GM19351 (cell line): ENCODE results near the gene DDAH1.
A peak's percentile ranks its signal among the peaks of the same experiment; 100 is the strongest.
"Not testable (repeated sequence)": the region's sequence is repeated elsewhere in the genome, so short reads cannot be mapped to it uniquely, and the experiment has no call there.

Experiments
- ATAC-seq: cut with Tn5 transposase; IDR thresholded peaks from one replicate; pipeline ENCODE4 v1.9.1; 2021; ENCODE audit warnings: mild to moderate bottlenecking, moderate library complexity; ENCODE audit not compliant: unreplicated experiment

Gene DDAH1

DNA sequence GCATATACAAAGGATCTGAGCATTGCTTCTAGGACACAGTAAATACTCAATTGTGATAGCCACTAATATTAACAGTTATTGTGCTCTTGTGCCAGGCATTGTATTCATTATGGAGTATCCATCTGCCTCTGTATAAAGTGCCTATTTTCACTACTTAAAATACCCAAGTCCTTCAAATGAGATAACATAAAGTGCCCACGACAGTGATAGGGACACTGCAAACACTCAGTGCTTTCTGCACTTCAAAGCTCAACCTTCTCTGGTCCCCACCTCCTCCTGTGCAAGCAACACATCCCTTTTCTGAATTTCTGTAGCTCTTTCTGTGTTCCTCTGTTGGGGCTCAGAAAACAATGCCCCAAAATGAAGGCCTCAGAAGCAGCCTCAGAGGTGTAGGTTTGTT is 6.6 kb upstream of the DDAH1 start:
- no peak for ATAC-seq

DNA sequence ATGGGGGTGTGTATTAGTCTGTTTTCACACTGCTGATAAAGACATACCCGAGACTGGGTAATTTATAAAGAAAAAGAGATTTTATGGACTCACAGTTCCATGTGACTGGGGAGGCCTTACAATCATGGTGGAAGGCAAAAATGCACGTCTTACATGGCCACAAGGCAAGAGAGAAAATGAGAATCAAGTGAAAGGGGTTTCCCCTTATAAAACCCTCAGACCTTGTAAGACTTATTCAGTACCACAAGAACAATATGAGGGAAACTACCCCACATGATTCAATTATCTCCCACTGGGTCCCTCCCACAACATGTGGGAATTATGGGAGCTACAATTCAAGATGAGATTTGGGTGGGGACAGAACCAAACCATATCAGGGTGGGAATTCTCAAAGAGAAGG is 5.2 kb upstream of the DDAH1 start:
- not testable (repeated sequence) for ATAC-seq

DNA sequence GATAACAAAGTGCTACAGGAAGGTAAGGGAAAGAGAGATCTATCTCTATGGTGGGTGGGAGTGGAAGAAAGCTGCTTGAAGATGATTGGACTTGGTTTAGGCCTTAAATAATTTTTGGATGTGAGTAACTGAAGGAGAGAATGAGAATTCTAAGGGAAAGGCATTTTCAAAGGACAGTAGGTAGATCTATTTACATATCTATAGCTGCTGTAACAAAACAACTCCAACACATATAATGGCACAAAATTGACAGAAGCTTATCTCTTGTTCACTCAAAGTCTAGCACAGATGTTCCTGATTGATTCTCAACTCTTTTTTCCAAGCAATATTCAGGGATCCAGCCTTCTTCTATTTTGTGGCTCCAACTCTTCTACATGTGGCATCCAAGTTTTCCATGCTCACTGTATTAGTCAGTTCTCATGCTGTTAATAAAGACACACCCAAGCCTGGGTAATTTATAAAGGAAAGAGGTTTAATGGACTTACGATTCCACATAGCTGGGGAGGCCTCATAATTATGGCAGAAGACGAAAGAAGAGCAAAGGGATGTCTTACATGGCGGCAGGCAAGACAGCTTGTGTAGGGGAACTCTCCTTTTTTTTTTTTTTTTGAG is 3.1 kb upstream of the DDAH1 start:
- ATAC-seq, result no peak

DNA sequence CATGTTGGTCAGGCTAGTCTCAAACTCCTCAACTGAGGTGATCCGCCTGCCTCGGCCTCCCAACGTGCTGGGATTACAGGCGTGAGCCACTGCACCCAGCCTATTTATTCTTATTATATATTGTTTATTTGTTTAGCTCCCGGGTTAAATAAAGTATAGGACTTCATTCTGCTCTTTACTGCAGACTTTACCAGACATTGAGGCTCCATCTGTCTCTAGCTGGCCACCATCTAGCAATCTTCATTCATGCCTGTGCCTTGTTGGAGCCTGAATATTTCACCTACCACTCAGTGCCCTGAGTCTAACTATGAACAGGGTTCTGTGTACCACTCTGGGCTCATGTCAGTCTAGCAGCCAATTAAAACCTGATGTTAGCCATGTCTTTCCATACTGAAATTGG is 2.1 kb upstream of the DDAH1 start:
- ATAC-seq, result no peak

DNA sequence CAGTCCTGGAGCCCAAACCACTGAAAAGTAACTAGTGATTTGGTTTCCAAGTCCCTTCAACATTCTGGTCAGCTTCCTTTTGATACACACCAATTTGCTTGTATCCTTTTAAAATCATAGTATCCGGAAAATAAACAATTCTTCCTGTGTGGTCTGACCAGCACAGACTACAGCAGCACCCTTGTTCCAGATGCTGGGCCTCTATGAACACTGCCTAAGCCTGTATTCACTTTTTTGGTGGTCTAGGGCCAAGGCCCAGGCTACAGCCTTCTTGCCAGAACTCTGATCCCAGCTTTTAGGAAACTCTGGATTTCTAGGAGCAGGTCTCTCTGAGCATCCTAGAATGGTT is 801 bp upstream of the DDAH1 start:
- ATAC-seq, result no peak

DNA sequence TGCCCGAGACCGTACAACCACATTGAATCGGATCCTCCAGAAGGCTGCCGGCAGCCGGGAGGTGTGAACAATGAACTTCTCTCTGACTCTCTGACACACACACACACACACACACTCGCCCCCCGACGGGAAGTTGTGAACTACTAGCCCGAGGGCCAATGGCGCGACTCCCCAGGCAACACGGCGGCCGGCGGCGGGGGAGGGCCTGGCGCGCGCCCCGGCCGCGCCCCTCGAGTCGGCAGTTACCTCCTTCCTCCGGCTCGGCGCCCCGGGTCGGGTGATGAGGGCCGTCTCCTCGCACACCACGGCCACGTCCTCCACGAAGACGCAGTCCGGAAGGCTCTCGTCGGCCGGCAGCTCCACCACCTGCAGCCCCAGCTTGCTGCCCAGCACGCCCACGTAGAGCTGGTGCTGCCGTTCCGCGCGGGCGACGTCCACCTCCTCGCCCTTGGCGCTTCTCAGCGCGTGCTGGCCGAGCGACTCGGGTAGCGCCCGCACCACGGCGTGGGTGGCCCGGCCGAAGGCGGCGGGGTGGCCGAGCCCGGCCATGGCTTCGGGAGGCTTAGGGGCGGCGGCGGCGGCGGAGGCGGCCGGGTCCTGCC is 361 bp downstream of the DDAH1 start:
- ATAC-seq, result peak; percentile 66

DNA sequence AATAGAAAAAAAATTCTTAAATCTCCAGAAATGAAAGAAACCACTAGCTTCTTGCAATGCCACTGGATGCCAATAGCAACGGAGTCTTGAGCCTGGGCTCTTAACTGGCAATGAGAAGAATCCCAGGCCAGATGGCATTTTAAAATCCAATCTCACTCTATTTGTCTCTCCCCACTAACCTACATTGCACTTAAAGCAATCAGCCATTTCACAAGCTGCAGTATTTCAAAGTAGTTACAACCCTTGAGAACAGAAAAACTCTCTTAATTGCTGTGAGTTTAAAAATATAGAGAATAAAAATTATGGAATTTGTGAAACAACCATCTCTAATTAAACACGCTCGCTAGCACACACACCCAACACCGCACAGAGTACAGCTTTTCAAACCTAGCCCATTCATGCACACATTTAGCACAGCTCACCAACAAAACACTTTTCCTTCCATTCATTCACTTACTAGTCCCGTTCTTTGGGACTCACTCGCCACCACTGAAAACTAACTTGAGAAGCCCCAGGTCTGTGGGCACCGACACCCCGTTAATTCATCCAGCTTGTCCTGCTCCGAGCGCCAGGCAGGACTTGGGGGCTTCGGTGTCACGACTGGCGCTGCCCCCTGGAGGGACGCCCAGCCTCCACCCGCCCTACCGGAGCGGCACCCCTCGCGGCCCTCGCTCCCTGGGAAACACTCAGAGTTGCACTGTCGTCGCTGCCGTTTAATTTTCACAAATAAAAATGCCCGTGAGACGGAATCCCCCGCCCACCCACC is 1.0 kb downstream of the DDAH1 start:
- ATAC-seq, result no peak

DNA sequence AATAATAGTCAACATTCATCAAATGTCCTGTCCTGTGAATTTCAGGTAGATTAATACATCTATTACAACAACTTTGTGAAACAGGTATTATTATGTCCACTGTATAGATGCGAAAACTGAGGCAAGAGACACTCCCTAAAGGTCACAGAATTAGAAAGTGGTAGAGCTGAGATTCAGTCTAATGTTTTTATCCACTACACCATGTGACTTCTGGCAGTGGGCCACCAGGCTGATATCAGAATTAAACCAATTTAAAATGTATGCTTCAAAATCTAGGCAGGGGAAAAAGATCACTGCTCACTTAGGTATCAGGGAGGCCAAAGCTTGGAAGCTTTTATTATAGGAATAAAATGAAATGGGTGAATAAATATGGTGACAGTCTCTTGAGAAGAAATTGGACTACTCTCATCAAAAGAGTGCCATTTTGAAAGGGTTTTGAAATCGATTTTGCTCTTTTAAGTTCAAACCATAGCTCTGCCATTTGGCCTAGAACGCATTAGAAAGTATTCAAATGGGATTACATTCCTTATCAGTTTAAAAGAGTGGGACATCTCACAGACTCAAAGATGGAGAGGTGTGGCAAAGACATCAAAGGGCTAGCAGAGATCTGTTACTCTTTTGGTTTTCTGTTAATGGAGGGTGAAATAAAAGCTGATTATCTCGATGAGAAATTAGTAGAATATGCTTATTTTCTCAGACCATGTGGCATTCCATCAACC is 1.9 kb downstream of the DDAH1 start:
- ATAC-seq, result no peak

DNA sequence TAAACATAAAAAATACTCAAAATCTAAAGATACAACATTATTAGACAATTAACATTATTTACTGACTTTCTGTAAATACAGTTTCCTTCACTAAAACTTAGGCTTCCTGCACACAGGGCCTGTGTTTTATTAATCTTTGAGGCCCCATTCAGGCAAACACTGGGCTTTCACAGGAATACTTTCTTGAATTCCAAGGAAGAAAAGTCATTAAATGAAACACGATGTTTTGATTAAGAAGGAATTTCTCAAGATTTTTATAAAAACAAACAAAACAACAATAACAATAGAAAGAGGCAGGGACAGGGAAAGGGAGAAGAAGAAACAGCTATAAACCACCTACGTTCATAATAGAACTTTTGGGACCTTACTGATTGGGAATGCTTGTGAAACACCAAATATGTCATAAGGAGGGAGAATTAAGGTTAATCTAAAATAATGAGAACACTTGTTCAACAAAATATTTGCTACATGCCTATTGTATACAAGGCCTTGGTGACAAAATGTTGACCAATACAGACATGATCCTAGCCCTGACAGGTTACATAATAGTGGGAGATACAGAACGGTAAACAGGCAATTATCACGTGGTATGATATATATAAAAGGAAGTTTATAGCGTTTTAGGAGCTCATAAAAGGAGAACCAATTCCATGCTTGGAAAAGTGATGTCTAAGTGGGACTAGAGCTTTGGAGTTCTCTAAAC is 3.6 kb downstream of the DDAH1 start:
- ATAC-seq, result no peak

DNA sequence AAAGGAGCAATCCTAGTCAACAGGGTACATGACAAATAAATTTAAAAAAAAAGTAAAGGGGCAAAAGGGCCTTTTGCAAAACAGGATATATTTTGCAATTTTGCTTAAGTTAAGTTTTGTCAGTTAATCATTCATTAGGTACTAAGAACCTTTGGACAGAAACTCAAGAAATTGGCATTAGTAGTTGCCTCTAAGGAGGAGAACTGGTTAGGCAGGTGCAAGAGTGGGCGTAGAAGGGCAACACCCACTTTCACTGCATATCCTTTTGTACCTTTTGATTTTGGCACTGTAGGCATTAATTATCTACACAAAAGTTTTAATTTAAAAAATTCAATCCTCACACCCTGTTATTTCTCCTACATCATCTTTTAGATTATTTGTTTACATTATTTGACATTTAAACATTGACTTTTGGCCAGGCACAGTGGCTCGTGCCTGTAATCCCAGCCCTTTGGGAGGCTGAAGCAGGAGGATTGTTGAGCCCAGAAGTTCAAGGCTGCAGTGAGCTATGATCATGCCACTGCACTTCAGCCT is 4.3 kb downstream of the DDAH1 start:
- no peak for ATAC-seq

DNA sequence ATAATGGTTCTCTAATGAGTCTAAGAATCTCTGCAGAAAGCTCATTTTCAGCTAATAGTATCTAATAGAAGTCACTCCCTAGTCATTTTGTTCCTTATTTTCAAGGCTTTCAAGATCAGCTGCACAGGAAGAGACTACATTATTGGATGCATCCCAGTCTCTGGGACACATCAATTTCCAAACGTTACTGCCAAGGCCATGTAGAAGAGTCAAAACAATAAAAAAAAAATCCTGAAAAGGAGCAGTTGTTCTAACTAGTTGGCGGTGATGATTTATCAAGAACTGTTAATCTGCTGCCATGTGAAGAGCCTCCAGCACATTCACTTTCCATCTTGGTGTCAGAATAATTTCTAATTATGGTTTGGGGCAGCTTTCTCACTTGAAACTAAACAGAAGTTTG is 5.7 kb downstream of the DDAH1 start:
- no peak for ATAC-seq

DNA sequence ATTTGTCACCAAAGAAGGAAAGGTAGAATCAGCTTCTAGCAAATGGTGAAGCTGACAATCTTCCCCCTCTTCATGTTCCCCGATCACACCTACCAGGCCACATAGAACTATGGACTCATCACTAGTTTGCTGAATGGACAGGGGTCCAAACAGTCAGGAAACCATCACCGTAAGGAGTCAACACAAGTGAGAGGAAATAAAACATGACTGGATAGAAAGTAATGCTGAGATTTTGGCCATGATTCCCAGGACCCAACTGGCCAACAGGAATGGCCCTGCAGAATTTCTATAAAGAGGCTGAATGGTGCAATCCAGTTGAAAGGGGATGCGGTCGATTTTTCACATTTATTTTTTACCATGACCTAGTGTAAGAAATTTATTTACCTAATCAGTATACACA is 10.7 kb downstream of the DDAH1 start:
- ATAC-seq, result no peak

DNA sequence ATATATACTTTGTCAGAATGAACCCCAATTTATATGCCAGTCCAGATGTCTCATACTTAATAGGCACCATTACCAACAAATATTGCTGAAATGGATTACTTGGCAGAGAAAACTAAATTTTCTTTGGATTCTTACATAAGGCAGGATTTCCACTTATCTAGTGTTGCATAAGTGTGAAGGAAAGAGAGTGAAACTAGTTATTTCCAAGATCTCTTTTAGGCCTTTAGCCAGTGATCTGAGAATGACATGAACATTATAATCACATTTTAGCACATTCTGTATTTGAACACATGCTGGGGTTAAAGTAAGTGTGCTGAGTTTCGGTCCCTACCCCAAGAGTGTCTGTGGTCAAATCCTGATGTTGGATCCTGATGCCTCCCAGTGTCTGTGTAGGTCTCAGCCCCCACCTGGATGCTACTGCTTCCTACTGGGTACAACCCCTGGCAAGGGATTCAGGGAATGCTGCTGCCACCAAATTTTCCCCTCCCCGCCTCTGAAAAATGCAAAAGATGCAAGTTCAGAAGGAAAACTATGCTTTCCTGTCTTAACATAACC is 11.2 kb downstream of the DDAH1 start:
- no peak for ATAC-seq

DNA sequence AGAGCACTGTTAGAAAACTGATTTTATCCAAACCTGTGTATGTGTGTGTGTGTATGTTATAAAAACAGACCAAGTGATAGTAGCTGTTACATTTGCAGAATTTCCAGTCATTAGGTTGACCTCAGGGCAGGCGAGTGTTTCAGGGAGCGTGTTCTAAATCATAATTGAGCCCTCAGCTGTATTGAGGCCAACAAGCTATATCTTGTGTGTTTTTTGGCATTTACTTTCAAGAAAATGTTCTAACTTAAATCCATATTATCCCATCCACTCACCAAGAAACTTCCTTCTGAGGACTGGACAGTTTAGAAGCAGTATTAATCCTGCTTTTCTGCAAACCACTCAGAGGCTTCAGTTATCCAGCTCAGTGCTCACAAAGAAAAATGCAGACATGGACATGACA is 12.0 kb downstream of the DDAH1 start:
- no peak for ATAC-seq

DNA sequence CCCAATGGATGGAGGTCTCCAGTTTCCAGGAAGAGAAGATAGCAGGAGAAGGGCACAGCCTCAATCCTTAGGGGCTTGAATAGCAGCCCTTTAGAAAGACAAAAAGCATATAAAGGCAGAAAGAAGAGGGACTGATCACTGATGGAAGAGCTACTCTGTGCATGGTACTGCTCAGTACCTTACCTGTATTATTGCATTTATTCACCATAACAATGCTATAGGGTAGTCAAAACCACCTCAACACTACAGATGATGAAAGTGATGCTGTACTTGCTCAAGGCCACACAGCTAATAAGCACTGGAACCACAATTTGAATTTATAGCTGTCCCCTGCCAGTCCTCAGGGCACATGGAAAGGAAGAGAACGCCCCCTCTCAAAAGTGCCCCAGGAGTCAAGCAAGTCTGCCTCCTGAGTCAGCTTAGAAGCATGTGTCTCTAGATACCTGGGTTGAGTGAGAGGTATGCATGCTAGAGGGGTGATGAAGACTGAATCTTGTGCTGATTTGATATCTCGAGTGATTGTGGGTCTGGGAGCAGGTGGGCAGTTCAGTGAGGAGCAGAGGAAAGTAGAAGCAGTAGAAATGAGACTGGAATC is 13.6 kb downstream of the DDAH1 start:
- no peak for ATAC-seq

DNA sequence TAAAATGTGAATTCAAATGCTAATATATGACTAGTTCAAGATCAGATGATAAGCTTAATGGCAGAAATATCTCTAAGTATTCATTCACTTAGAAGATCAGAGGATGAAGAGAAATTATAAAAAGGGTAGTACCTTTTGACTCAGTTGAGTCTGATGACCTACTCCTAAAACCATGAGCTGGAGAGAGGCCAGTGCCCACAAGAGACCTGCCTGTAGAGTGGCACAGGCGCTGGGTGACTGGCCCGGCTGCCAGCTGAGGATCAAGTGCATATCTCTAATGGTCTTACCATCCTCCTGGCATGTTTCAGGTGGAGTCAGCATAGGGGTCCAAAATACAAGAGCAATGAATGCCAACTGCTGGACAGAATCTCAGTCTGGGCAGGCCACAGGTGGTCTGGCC is 14.1 kb downstream of the DDAH1 start:
- no peak for ATAC-seq

DNA sequence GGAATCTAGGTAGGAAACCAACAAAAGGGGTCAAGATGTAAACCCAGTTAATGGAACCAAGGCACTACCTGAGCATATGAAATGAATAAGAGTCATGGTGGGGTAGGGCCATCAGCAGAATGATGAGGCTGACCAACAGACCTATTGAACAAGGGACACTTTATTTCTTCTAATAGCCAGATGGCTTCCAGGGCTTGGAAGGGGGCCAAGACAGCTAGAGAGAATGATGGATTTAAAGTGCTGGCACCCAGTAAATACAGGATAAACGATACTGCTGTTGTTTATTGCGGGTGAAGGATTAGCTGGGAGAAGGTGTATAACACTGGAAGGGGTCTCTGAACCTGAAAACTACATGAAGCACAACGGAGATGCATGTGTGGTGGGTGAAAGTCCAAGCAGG is 15.6 kb downstream of the DDAH1 start:
- ATAC-seq, result no peak

DNA sequence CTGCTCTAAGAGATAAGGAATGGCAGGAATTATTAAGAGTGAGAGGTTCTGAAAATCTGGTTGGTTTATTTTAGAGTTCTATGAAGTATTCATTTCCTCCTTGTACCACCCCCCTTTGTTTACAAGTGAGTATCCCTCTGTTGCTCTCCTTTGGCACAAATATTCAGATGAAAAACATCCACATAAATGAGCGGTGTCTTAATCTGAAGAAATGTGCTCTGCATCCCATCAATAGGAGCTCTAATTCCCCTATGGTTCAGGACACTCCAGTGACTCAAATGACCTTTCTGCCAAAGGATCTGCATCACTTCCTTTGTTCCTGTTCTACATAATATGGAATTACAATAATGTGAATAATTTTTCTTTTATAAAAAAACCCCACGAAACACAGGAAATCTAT is 16.6 kb downstream of the DDAH1 start:
- no peak for ATAC-seq

DNA sequence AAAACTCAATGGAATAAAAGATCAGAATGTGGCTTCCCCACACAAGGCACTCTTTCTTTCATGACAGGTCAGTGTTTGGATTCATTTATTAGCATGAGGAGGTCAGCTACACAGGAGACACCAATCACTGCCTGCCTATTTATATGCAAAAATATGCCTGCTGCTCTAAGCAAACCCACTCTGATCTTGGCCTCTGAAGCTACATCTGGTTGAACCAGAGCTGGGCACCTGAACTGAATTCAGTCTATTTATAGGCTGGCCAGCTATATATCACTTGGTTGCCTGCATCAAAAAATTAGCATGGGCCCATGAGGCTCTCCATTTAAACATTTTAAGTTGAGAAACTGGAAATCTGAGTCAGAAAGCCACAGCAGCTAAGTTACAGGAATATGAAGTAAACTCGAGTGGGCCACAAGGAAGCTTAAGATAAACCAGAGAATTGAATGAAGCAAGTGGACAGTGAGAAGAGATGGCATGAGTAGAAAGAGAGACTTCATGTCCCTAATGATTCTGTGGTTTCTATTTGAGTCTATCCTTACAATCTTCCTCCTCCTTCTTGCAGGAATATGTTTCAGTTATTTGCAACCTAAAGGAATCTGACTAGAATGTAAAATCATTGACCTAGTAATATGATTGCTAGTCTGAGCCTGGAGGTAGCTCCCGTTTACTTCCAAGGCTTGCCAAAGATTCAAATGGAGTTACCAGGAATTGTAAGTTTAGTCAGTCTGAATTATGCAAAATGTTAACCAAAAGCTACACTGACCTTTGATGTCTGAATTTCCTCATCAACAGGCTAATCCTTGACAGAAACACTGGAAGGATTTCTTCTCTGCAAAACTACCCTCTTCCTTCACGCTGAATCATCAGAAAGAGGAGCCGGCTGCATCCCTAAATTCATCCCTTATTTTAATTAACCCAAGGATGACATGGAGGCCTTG is 17.7 kb downstream of the DDAH1 start:
- ATAC-seq, result no peak
